GM12801 (cell line): ENCODE measurements around the gene ZNF423.

Experiments used
- CTCF ChIP-seq: IDR thresholded peaks from one replicate; pipeline ENCODE4 v1.5.1; 2011; ENCODE audit warnings: control low read depth; ENCODE audit not compliant: insufficient read length; ENCODE audit errors: extremely low read depth

ZNF423 gene

GRCh38 chr16:49839017-49839825 lies 16.7 kb downstream of the ZNF423 start:
- no peak for TF ChIP-seq CTCF

- no peak for TF ChIP-seq CTCF
These were observed 17.4 kb downstream of the ZNF423 start for GRCh38 chr16:49838441-49839016.

DNA sequence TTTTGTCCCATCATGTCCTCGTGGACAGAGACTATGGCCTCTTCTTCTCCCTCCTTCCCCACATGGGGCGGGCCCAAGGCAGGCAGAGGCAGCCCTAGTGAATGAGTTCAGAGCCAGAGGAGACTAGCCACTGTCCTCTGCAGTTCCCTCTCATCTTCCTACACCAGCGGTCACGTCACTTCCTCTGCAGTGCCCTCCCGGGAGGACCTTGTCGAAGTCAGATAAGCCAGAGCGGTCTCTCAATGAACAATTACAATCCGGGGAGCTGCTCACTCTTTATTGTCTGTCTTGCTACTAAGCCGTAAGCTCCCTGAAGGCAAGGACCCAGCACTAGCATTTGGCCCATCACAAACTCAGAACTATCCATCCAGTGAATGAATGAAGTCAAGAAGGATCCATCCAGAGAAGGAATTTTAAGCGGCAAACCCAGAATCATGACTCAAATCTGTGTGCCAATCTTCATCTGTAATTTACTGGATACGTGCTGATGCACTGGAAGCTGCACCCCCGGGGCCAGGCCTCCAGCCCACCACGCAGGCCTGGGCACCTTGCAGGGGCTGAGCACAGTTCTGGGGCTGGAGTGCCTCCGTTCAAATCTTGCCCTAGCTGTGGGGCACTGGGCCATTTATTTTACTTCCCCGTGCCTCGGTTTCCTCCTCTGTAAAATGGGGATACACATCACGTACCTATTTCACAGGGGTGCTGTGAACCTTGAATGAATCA lies 18.1 kb downstream of the ZNF423 start:
- TF ChIP-seq CTCF: no peak

DNA sequence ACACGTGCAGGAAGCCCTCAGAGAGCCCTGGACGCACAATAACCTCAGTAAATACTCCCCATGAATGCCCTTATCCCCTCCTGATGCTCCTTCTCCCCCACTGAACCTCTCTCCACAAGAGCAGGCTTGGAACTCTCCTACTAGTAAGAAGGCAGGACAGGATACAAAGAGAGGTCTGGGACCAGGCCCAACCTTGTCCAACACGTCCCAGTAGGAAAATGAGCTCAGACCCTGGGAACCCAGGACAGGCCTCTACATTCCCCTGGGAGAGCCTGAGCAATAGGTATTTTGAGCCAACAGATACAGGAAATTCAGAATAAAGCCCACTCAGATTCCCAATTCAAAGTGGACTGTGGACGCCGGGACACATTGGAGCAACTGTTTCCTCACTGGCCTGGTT lies 19.2 kb downstream of the ZNF423 start:
- no peak for TF ChIP-seq CTCF

- TF ChIP-seq CTCF: no peak
These were observed 19.7 kb downstream of the ZNF423 start for GRCh38 chr16:49836218-49836617.

GRCh38 chr16:49835161-49835777 lies 20.6 kb downstream of the ZNF423 start:
- TF ChIP-seq CTCF: no peak

GRCh38 chr16:49834531-49835151 lies 21.3 kb downstream of the ZNF423 start:
- no peak for TF ChIP-seq CTCF
